NCI-H1436 (cell line): ENCODE data around the gene MEGF6.

Experiments
- DNase-seq: peaks from one replicate; lab custom pipeline; 2025; lab: John Stamatoyannopoulos, UW

MEGF6 gene

DNA sequence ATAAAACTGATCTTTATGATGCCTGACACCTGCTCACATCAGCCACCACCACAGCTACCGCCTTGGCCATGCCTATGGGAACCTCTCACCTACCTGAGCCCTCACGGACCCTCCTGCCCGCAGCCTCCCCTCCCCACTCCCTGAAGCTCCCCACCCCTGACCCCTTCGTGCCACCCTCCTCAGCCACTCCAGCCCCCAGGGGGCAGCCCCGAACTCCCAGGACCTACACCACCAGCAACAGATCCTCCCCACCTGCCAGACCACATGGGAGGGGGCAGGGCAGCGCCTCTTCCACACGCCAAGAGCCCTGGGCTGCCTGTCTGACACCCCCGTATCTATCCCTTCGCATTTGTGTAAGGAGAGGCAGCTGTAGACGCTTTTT lies 171.0 kb downstream of the MEGF6 start:
- DNase-seq = no peak
